K562 (cell line): ENCODE results near the gene BAD. TPM values are rescaled to one million over a fixed set of nuclear protein-coding genes. Genes with fewer than 3 reads are reported as not detected.
A peak's percentile ranks its signal among the peaks of the same experiment; 100 is the strongest.

Experiments used
- ATAC-seq: fragments of 200-7000 bp; cut with Tn5 transposase; 3 replicates; pipeline ENCODE4 v1.9.1; 2020; ENCODE audit warnings: moderate library complexity
- BruUV-seq: library from RNA; stranded (reverse); fragments of 400-500 nt; replicated peaks from 2 replicates; lab custom pipeline; 2021; lab: Mats Ljungman, UMichigan
- CTCF ChIA-PET: fragments of 300-600 bp; formaldehyde crosslinking; extraction: SDS; loops from one replicate; lab custom pipeline; 2021; ENCODE audit warnings: low intra/inter-chr PET ratio; lab: Yijun Ruan, JAX
- POLR2A ChIA-PET: fragments of 300-600, 350-650 bp; sonication (Branson Sonifier 250); formaldehyde crosslinking; extraction: SDS; loops from one replicate; lab custom pipeline; 2021; ENCODE audit warnings: antibody characterized with exemption, inconsistent platforms; lab: Yijun Ruan, JAX
- DNase-seq, 4 experiments: peaks; one replicate each; pipeline versions ENCODE4 v3.0.0 to v3.0.0-alpha.2; 2011 to 2018; ENCODE audit warnings: low spot score in 3 of 4, mixed read lengths in 3 of 4; ENCODE audit errors: extremely low read depth in 1 of 4
- FAIRE-seq: peaks from 2 replicates; lab custom pipeline; 2011; peaks lifted over from hg19 to GRCh38; lab: Jason Lieb, UNC
- H2AFZ ChIP-seq: 2 replicates; pipeline ENCODE4 v1.6.0; 2011; ENCODE audit warnings: low read depth, low read length, control low read depth, inconsistent platforms
- H3K27ac ChIP-seq: fragments of 200-600 bp; 3 replicates; pipeline ENCODE4 v1.8.0; 2011; ENCODE audit warnings: low read depth, mild to moderate bottlenecking, control low read depth, inconsistent platforms, low read length, moderate library complexity, mixed read lengths; ENCODE audit errors: extremely low read depth
- H3K27me3 ChIP-seq, 2 experiments: fragments of 300-600 bp in 1 of 2; 2 replicates in 1 of 2; 3 replicates in 1 of 2; pipeline versions ENCODE4 v1.6.0 to v1.8.0; 2011; ENCODE audit warnings: inconsistent platforms in 2 of 2, low read length in 2 of 2, mild to moderate bottlenecking in 1 of 2, mixed read lengths in 1 of 2, moderate library complexity in 1 of 2; ENCODE audit not compliant: control insufficient read depth in 2 of 2, insufficient read depth in 2 of 2
- H3K36me3 ChIP-seq: fragments of 300-600 bp; 3 replicates; pipeline ENCODE4 v1.8.0; 2011; ENCODE audit warnings: mild to moderate bottlenecking, low read length, inconsistent platforms; ENCODE audit not compliant: control insufficient read depth, insufficient read depth
- H3K4me1 ChIP-seq, 2 experiments: fragments of 200-600 bp in 1 of 2; replicated peaks in 1 of 2; 2 replicates in 1 of 2; 3 replicates in 1 of 2; pipeline versions ENCODE4 v1.5.1 to v1.8.0; 2011; ENCODE audit warnings: inconsistent platforms in 2 of 2, low read length in 2 of 2, mild to moderate bottlenecking in 1 of 2, mixed read lengths in 1 of 2, moderate library complexity in 1 of 2; ENCODE audit not compliant: control insufficient read depth in 2 of 2, insufficient read depth in 2 of 2
- H3K4me2 ChIP-seq: 2 replicates; pipeline ENCODE4 v1.6.1; 2011; ENCODE audit warnings: low read length, control low read depth, inconsistent platforms, mixed read lengths; ENCODE audit not compliant: insufficient read depth
- H3K4me3 ChIP-seq: fragments of 200-600 bp; sonication (generic), shearing (Covaris generic); 2 replicates; pipeline ENCODE4 v1.5.1; 2016; ENCODE audit warnings: control low read depth, inconsistent platforms
- H3K79me2 ChIP-seq: fragments of 200-600 bp; 3 replicates; pipeline ENCODE4 v1.8.0; 2011; ENCODE audit warnings: low read length, inconsistent platforms; ENCODE audit not compliant: control insufficient read depth, insufficient read depth
- H3K9ac ChIP-seq, 2 experiments: 2 replicates each; pipeline versions ENCODE4 v1.6.0 to v1.6.1; 2011; ENCODE audit warnings: low read depth in 2 of 2, low read length in 2 of 2, control low read depth in 1 of 2, inconsistent platforms in 1 of 2, mild to moderate bottlenecking in 1 of 2, mixed read lengths in 1 of 2; ENCODE audit not compliant: insufficient read depth in 1 of 2
- H3K9me1 ChIP-seq: one replicate; pipeline ENCODE4 v1.6.0; 2011; ENCODE audit warnings: inconsistent platforms, mild to moderate bottlenecking, low read length, moderate library complexity; ENCODE audit not compliant: control insufficient read depth, insufficient read depth
- H3K9me3 ChIP-seq: replicated peaks from 2 replicates; pipeline ENCODE4 v1.5.1; 2011; ENCODE audit warnings: low read depth, low read length, inconsistent platforms; ENCODE audit not compliant: control insufficient read depth, insufficient read depth
- H4K20me1 ChIP-seq: replicated peaks from 2 replicates; pipeline ENCODE4 v1.6.1; 2011; ENCODE audit warnings: low read length, inconsistent platforms, mixed read lengths; ENCODE audit not compliant: control insufficient read depth, insufficient read depth
- BCLAF1 ChIP-seq, 2 experiments: fragments of 450-650 bp in 1 of 2; IDR thresholded peaks; 2 replicates each; pipeline ENCODE4 v1.6.1; 2011 to 2017; ENCODE audit warnings: low read depth in 2 of 2, antibody characterized with exemption in 1 of 2, borderline replicate concordance in 1 of 2, low read length in 1 of 2, mild to moderate bottlenecking in 1 of 2, mixed read lengths in 1 of 2; ENCODE audit not compliant: control insufficient read depth in 1 of 2
- HSF4 ChIP-seq: fragments of 250-450 bp; sonication (Bioruptor Pico); IDR thresholded peaks from 2 replicates; pipeline ENCODE4 v2.1.2; 2022; ENCODE audit warnings: mild to moderate bottlenecking, moderate library complexity, borderline replicate concordance
- NR3C1 ChIP-seq: sonication (generic); formaldehyde crosslinking; IDR thresholded peaks from 2 replicates; pipeline ENCODE4 v1.8.1; 2022; ENCODE audit warnings: missing genetic modification reagents
- RCOR1 ChIP-seq, 2 experiments: IDR thresholded peaks; 2 replicates each; pipeline ENCODE4 v1.6.1; 2012; ENCODE audit warnings: low read depth in 2 of 2, low read length in 2 of 2, borderline replicate concordance in 1 of 2, improper control_type of control experiment in 1 of 2
- ZBTB2 ChIP-seq: fragments of 450-650 bp; IDR thresholded peaks from 2 replicates; pipeline ENCODE4 v1.6.1; 2016; ENCODE audit warnings: antibody characterized with exemption
- ZC3H11A ChIP-seq: IDR thresholded peaks from 2 replicates; pipeline ENCODE4 v1.6.1; 2012; ENCODE audit warnings: low read depth, low read length, improper control_type of control experiment
- WGBS: fragments of 100-300 bp; shearing (Covaris generic); methylation state at CpG from one replicate; pipeline ENCODE4 v1.1.6; 2016; ENCODE audit warnings: low coverage, mixed read lengths; ENCODE audit not compliant: insufficient coverage; ENCODE audit errors: missing lambda C conversion rate; 5-methylcytosine and 5-hydroxymethylcytosine counted together
- in situ Hi-C: fragments of 300-500 bp; cut with MboI; formaldehyde crosslinking; loops from 4 replicates; pipeline ENCODE4 v1.15.0; 2018; ENCODE audit warnings: inconsistent platforms, mixed read lengths
- intact Hi-C: fragments of 100-400 bp; cut with micrococcal nuclease; formaldehyde crosslinking; loops from 2 replicates; pipeline ENCODE4 v1.14.2; 2022
- polyA plus RNA-seq, 8 experiments: library from polyadenylated mRNA; depleted of rRNA in 4 of 8; stranded (reverse) in 5 of 8; unstranded in 3 of 8; fragments of >200 nt; fragmentation: Nextera tagmentation in 2 of 8; fragmentation: Illumina TruSeq in 1 of 8; extraction: Ambion mirVana in 2 of 8; extraction: Trizol in 1 of 8; gene quantifications; 2 replicates each; pipeline versions ENCODE4 v1.2.1 to v1.2.3, GENCODE V29; 2011 to 2014; ENCODE audit warnings: inconsistent platforms in 1 of 8, missing spikeins in 1 of 8
- total RNA-seq, 7 experiments: library from RNA; depleted of rRNA in 6 of 7; stranded (reverse); fragments of >200 nt in 6 of 7; fragmentation: Illumina TruSeq in 2 of 7; extraction: Trizol in 2 of 7; gene quantifications; 2 replicates each; pipeline versions ENCODE4 v1.2.1 to v1.2.3, GENCODE V29; 2011 to 2021; ENCODE audit warnings: low replicate concordance in 1 of 7

BAD gene
- total and polyA plus RNA-seq, 9 of the 15 experiments (the other 6 are each of a cell fraction or from before 2014, with no cell fraction given), result 0.61 to 45.6 (median 11.8) TPM

- ChIA-PET CTCF (no interaction called here), POLR2A (interaction anchor here (0.6 to 1.6 kb wide), 10 partner anchors 8 to 380 kb away, joined by 3 to 5 read pairs (median 3); no protein-coding TSS in a partner anchor)
- no peak overlapping the region for H3K9ac ChIP-seq
- no TSS peak for BruUV-seq
- H3K9me3 ChIP-seq, result no peaks in the 10 kb centered on the region
- no peak overlapping the region for H3K4me2 ChIP-seq
- intact Hi-C loops, result no loop called here
- peaks cover 2 to 28% of the 10 kb centered on the region in 2 experiments; a peak in 4 of 5 replicates for H3K4me1 ChIP-seq
- in situ Hi-C loops, result no loop called here
- no peaks in the 10 kb centered on the region for H4K20me1 ChIP-seq
- no peak for DNase-seq
- no peaks in the 10 kb centered on the region for H3K79me2 ChIP-seq
- no peak overlapping the region for H3K27ac ChIP-seq
- no peak overlapping the region for H2AFZ ChIP-seq
- no peaks in the 10 kb centered on the region for H3K27me3 ChIP-seq
- 89% methylated on average over 9 of the region's 11 CpGs for WGBS
- peak; percentile 73 for FAIRE-seq
- no peak overlapping the region for H3K4me3 ChIP-seq
- peaks cover 22% of the 10 kb centered on the region; the same call in 1 of the 3 replicates for H3K36me3 ChIP-seq
- ATAC-seq, result no peak
- H3K9me1 ChIP-seq, result no peaks in the 10 kb centered on the region
- TF ChIP-seq BCLAF1 (IDR thresholded peaks at IDR 0.05; ENCODE audit: borderline replicate concordance in 1 of 2, control insufficient read depth in 1 of 2, low read depth in 2 of 2, low read length in 1 of 2) (no peak), ZC3H11A (no peak), NR3C1 (CRISPR knock-in tag) (no peak), HSF4 (CRISPR knock-in tag) (no peak), RCOR1 (IDR thresholded peaks at IDR 0.05; ENCODE audit: borderline replicate concordance in 1 of 2, low read depth in 2 of 2, low read length in 2 of 2) (no peak), ZBTB2 (no peak)
Measured at GRCh38 chr11:64324692-64325469, 40.4 kb upstream of the BAD start.
